Measurements from ENCODE around the gene OBSCN.

OBSCN gene

DNA sequence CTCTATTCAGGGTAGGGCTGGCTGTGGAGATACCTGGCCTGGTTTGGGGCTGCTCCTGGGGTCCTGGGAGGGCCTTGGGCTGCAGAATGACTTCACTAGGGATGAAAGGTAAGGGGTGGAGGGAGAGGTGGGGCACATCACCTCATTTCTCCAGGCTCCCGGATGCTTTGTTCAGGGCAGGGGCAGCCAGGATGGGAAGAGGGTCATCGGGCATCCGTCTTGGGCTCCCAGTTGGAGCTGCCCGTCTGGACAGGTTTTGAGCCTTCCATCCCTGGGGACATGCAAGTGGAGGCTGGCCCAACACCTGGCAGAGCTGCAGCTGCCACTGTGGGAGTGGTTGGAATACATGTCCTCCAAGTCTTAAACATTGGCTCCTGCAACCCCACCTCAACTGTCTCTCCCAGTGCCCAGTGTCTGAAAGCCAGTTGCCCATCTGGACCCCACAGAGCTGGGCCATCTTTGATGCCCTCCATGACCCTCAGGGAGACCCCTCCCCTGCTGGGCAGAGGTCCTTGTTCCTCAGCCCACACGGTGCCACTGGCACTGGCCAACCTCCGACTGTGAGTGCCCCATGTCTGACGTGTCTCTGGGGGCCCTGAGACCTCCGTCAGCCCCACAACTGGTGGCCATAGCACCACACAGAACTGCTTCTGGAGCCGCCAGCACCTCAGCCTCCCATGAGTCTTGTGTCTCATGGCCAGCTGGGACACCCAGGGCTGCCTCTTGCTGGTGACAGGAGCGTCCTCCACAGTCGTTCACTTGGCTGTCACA is 145.9 kb downstream of the OBSCN start:
- H3K27me3 ChIP-seq (ENCODE audit: insufficient read depth, poor library complexity, severe bottlenecking), result no peaks in the 10 kb centered on the region
- DNase-seq (ENCODE audit: low read depth in 1 of 2, low spot score in 1 of 2), result no peak
- TF ChIP-seq, protein P1, sequence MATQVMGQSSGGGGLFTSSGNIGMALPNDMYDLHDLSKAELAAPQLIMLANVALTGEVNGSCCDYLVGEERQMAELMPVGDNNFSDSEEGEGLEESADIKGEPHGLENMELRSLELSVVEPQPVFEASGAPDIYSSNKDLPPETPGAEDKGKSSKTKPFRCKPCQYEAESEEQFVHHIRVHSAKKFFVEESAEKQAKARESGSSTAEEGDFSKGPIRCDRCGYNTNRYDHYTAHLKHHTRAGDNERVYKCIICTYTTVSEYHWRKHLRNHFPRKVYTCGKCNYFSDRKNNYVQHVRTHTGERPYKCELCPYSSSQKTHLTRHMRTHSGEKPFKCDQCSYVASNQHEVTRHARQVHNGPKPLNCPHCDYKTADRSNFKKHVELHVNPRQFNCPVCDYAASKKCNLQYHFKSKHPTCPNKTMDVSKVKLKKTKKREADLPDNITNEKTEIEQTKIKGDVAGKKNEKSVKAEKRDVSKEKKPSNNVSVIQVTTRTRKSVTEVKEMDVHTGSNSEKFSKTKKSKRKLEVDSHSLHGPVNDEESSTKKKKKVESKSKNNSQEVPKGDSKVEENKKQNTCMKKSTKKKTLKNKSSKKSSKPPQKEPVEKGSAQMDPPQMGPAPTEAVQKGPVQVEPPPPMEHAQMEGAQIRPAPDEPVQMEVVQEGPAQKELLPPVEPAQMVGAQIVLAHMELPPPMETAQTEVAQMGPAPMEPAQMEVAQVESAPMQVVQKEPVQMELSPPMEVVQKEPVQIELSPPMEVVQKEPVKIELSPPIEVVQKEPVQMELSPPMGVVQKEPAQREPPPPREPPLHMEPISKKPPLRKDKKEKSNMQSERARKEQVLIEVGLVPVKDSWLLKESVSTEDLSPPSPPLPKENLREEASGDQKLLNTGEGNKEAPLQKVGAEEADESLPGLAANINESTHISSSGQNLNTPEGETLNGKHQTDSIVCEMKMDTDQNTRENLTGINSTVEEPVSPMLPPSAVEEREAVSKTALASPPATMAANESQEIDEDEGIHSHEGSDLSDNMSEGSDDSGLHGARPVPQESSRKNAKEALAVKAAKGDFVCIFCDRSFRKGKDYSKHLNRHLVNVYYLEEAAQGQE (IDR thresholded peaks at IDR 0.05; ENCODE audit: insufficient replicate concordance, low read depth), result no peak
- TF ChIP-seq SPI1 (IDR thresholded peaks at IDR 0.05; ENCODE audit: borderline replicate concordance, low read depth) (no peak), POLR2AphosphoS5 (IDR thresholded peaks at IDR 0.05; ENCODE audit: low read depth) (no peak), GABPA (IDR thresholded peaks at IDR 0.05; ENCODE audit: low read depth) (no peak)
- TF ChIP-seq, protein P2, sequence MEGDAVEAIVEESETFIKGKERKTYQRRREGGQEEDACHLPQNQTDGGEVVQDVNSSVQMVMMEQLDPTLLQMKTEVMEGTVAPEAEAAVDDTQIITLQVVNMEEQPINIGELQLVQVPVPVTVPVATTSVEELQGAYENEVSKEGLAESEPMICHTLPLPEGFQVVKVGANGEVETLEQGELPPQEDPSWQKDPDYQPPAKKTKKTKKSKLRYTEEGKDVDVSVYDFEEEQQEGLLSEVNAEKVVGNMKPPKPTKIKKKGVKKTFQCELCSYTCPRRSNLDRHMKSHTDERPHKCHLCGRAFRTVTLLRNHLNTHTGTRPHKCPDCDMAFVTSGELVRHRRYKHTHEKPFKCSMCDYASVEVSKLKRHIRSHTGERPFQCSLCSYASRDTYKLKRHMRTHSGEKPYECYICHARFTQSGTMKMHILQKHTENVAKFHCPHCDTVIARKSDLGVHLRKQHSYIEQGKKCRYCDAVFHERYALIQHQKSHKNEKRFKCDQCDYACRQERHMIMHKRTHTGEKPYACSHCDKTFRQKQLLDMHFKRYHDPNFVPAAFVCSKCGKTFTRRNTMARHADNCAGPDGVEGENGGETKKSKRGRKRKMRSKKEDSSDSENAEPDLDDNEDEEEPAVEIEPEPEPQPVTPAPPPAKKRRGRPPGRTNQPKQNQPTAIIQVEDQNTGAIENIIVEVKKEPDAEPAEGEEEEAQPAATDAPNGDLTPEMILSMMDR (IDR thresholded peaks at IDR 0.05; ENCODE audit: insufficient read depth, low read length), result no peak
- no peak overlapping the region for H3K4me3 ChIP-seq (replicated peaks; ENCODE audit: insufficient read depth, low read length)
- H3K27ac ChIP-seq (replicated peaks), result no peak overlapping the region

DNA sequence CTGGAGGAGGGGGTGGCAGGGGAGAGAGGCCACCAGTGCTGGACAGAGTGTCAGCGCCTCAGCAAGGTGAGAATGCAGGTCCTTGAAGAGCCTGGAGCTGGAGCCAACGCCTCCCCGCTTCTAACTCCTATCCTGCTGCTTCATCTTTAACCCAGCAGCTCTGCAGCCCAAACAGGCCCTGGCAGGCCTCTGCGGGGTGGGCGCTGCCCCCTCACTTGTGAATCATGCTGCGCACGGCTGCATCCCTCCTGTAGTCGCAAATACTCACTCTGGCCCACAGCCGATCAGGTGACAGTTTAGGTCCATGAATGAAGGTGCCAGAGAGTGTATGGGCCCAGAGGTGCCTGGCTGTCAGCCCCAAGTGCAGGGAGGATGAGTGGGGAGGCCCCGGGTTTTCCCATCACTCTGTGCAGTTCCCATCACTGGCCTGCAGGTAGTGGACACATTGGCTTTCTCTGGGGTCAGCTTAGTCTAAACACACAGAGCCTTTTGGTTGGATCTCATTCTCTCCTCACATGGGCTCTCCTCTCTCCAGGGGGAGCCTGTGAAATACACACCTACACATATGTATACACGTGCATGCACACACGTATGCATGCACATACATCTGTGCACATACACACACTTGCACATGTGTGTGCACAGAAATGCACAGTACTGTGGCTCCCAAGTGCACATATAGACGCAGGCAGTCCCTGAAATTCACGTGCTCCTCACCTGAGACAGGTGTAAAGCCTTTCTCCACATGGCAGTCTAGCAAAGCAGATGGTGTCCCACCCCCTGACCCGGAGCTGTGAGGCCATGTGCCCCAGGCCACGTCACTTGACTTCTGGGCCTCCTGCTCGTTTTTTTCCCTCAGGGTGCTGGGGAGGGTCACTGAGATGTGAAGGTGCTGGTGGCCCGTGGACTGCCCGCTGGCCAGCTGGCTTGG is 146.8 kb downstream of the OBSCN start:
- Histone ChIP-seq H3K27me3 (ENCODE audit: insufficient read depth, poor library complexity, severe bottlenecking) (no peaks in the 10 kb centered on the region), H3K4me3 (replicated peaks; ENCODE audit: insufficient read depth, low read length) (no peak overlapping the region), H3K27ac (replicated peaks) (no peak overlapping the region)
- no peak for TF ChIP-seq SPI1 (IDR thresholded peaks at IDR 0.05; ENCODE audit: borderline replicate concordance, low read depth)
- TF ChIP-seq, protein P2 (IDR thresholded peaks at IDR 0.05; ENCODE audit: insufficient read depth, low read length), result no peak
- TF ChIP-seq GABPA (IDR thresholded peaks at IDR 0.05; ENCODE audit: low read depth), result no peak
- no peak for DNase-seq (ENCODE audit: low read depth in 1 of 2, low spot score in 1 of 2)

DNA sequence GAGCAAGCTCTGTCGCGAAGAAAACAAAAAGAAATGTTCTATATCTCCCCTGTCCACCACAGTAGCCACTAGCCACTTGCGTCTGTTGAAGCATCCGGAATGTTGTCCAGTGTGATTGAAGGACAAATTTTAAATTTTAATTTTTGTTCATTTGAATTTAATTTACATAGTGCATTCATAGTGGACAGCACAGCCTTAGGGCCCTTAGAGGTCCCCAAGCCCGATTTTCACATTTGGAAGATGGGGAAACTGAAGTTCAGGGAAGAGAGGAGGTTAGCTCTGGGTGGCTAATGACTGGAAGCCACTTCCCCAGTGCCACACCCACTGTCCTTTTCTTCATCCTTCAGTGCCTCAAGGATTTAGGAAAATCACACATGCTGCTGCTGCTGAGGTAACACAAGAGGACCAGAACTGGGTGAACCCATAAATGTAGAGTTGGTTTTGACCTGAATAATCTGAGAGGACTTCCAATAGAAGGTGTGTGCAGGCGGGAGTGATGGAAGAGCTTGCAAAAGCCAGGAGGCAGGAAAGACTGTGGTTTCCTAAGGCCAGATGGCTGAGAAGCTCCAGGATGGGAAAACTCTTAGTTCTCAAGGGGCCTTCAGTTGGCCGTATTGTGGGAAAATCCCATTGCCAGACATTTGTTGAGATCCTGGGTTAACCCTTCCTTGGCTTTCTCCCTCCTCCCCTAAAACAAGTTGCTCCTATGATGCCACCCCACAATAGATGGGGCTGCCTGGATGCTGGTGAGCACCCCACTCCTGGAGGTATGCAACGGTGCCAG is 149.2 kb downstream of the OBSCN start:
- H3K27me3 ChIP-seq (ENCODE audit: insufficient read depth, poor library complexity, severe bottlenecking), result no peaks in the 10 kb centered on the region
- H3K27ac ChIP-seq (replicated peaks), result no peak overlapping the region
- no peak overlapping the region for H3K4me3 ChIP-seq (replicated peaks; ENCODE audit: insufficient read depth, low read length)
- no peak for TF ChIP-seq POLR2AphosphoS5 (IDR thresholded peaks at IDR 0.05; ENCODE audit: low read depth)
- TF ChIP-seq, protein P2 (IDR thresholded peaks at IDR 0.05; ENCODE audit: insufficient read depth, low read length), result no peak
- DNase-seq (ENCODE audit: low read depth in 1 of 2, low spot score in 1 of 2), result no peak

DNA sequence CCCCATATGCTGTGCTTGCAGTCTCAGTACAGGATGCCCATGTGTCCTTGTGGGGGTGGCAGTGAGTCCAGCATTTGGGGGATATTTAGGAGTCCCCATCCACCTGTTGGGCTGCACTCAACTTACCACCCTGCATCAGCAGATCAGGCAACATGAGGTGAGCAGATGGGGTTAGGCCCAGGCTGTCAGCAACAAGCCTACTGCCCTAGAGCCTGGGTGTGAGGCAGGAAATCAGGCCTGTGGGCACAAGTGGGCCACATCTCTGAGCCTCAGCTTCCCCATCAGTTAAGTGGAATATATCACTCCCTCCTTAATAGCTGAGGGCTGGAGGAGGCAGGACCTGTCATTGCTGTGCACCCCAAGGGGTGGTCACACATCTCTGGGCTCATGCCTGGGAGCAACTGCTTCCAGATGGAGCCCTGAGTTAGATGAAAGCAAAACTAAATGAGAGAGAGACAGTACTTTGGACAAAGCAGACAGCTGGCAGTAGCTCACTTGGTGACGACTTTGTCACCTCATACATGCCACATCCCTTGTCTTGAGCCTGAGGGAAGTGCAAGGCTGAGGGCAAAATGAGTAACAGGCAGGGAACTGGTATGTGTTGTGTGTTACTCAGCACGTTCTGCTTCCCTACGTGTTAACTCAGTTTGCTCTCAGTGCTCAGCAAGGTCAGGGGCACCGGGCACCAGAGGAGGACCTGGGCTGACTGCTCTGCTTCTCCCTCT is 150.4 kb downstream of the OBSCN start:
- TF ChIP-seq POLR2AphosphoS5 (IDR thresholded peaks at IDR 0.05; ENCODE audit: low read depth) (no peak), GABPA (IDR thresholded peaks at IDR 0.05; ENCODE audit: low read depth) (no peak), SPI1 (IDR thresholded peaks at IDR 0.05; ENCODE audit: borderline replicate concordance, low read depth) (no peak)
- TF ChIP-seq, protein P1 (IDR thresholded peaks at IDR 0.05; ENCODE audit: insufficient replicate concordance, low read depth), result no peak
- TF ChIP-seq, protein P2 (IDR thresholded peaks at IDR 0.05; ENCODE audit: insufficient read depth, low read length), result no peak
- no peak for DNase-seq (ENCODE audit: low read depth in 1 of 2, low spot score in 1 of 2)

More for the DNA sequence above, 150.4 kb downstream of the OBSCN start:
- no peak overlapping the region for H3K27ac ChIP-seq (replicated peaks)
- no peaks in the 10 kb centered on the region for H3K27me3 ChIP-seq (ENCODE audit: insufficient read depth, poor library complexity, severe bottlenecking)
- H3K4me3 ChIP-seq (replicated peaks; ENCODE audit: insufficient read depth, low read length), result no peak overlapping the region

All from HL-60 (cell line).